PC-9 (cell line): ENCODE measurements around the gene SLC43A3. TPM values are rescaled to one million over a fixed set of nuclear protein-coding genes. Genes with fewer than 3 reads are reported as not detected.
"Not testable (repeated sequence)": the region's sequence is repeated elsewhere in the genome, so short reads cannot be mapped to it uniquely, and the experiment has no call there.

Source experiments
- BruUV-seq: library from RNA; stranded (reverse); fragments of 400-500 nt; replicated peaks from 2 replicates; lab custom pipeline; 2021; lab: Mats Ljungman, UMichigan
- CTCF ChIA-PET: fragments of 300-600 bp; sonication (Branson Sonifier 250); formaldehyde crosslinking; loops from one replicate; lab custom pipeline; 2022; ENCODE audit warnings: antibody characterized with exemption; lab: Charles Lee
- POLR2A ChIA-PET: fragments of 300-600 bp; sonication (Branson Sonifier 250); formaldehyde crosslinking; loops from one replicate; lab custom pipeline; 2022; ENCODE audit warnings: antibody characterized with exemption; ENCODE audit not compliant: unreplicated experiment; lab: Charles Lee
- DNase-seq, 2 experiments: peaks; one replicate each; pipeline versions ENCODE4 v3.0.0 to v3.0.0-alpha.2; 2015 to 2022; ENCODE audit warnings: mixed read lengths in 1 of 2
- H2AFZ ChIP-seq: fragments of 200-600 bp; sonication (generic); 2 replicates; pipeline ENCODE4 v1.8.1; 2017; ENCODE audit warnings: antibody characterized with exemption
- H3F3A ChIP-seq: fragments of 200-600 bp; sonication (generic); 2 replicates; pipeline ENCODE4 v1.8.1; 2017; ENCODE audit warnings: antibody characterized with exemption, mild to moderate bottlenecking, low read depth; ENCODE audit not compliant: insufficient read depth
- H3K27ac ChIP-seq: fragments of 200-600 bp; sonication (generic); 2 replicates; pipeline ENCODE4 v1.6.1; 2016; ENCODE audit warnings: mixed run types
- H3K27me3 ChIP-seq: fragments of 200-600 bp; sonication (generic); 2 replicates; pipeline ENCODE4 v1.6.1; 2016; ENCODE audit warnings: low read depth, mixed run types; ENCODE audit not compliant: insufficient read depth
- H3K36me3 ChIP-seq: fragments of 200-600 bp; sonication (generic); 2 replicates; pipeline ENCODE4 v1.6.1; 2016; ENCODE audit warnings: low read depth, mixed run types
- H3K4me1 ChIP-seq: fragments of 200-600 bp; sonication (generic); replicated peaks from 2 replicates; pipeline ENCODE4 v1.6.1; 2016; ENCODE audit warnings: mixed run types; ENCODE audit not compliant: insufficient read depth
- H3K4me2 ChIP-seq: fragments of 200-600 bp; sonication (generic); 2 replicates; pipeline ENCODE4 v1.6.1; 2017; ENCODE audit warnings: mixed run types
- H3K4me3 ChIP-seq: fragments of 200-600 bp; sonication (generic); 2 replicates; pipeline ENCODE4 v1.6.1; 2016; ENCODE audit warnings: mixed run types
- H3K79me2 ChIP-seq: fragments of 200-600 bp; sonication (generic); 2 replicates; pipeline ENCODE4 v1.6.1; 2017; ENCODE audit warnings: low read depth, mixed run types
- H3K9me2 ChIP-seq: fragments of 200-600 bp; sonication (generic); 2 replicates; pipeline ENCODE4 v1.8.1; 2017; ENCODE audit warnings: mild to moderate bottlenecking; ENCODE audit not compliant: insufficient read depth
- H3K9me3 ChIP-seq: fragments of 200-600 bp; sonication (generic); 2 replicates; pipeline ENCODE4 v1.8.1; 2016; ENCODE audit warnings: low read depth; ENCODE audit not compliant: insufficient read depth
- H4K20me1 ChIP-seq: fragments of 200-600 bp; sonication (generic); 2 replicates; pipeline ENCODE4 v1.8.1; 2017; ENCODE audit not compliant: insufficient read depth
- CTCF ChIP-seq: fragments of 200-600 bp; sonication (generic); conservative IDR thresholded peaks from 2 replicates; pipeline ENCODE4 v1.6.1; 2017; ENCODE audit warnings: mixed run types, antibody characterized with exemption, mild to moderate bottlenecking, moderate library complexity
- EZH2 ChIP-seq: fragments of 200-600 bp; sonication (generic); IDR thresholded peaks from 2 replicates; pipeline ENCODE4 v1.8.0; 2017; ENCODE audit warnings: antibody characterized with exemption, low read depth
- intact Hi-C: fragments of 100-400 bp; cut with micrococcal nuclease; formaldehyde crosslinking; loops from one replicate; pipeline ENCODE4 v1.10.0; 2022; ENCODE audit not compliant: unreplicated experiment
- total RNA-seq: library from RNA; stranded (reverse); gene quantifications from 2 replicates; pipeline ENCODE4 v1.2.3, GENCODE V29; 2021

The SLC43A3 gene
- total RNA-seq, 1 experiment from 2014 or later = 41.3 TPM

- TF ChIP-seq CTCF (no peak), EZH2 (no peak)
- Histone ChIP-seq H4K20me1 (no peaks in the 10 kb centered on the region), H2AFZ (no peak overlapping the region), H3F3A (peaks cover 11% of the 10 kb centered on the region; the same call in 1 of the 2 replicates), H3K4me3 (no peak overlapping the region), H3K27me3 (peaks cover 37% of the 10 kb centered on the region; the same call in 1 of the 2 replicates), H3K79me2 (no peaks in the 10 kb centered on the region), H3K27ac (no peak overlapping the region), H3K9me2 (no peaks in the 10 kb centered on the region), H3K36me3 (no peaks in the 10 kb centered on the region), H3K4me1 (peaks cover 13% of the 10 kb centered on the region; the same call in 1 of the 2 replicates), H3K4me2 (no peak overlapping the region), H3K9me3 (no peaks in the 10 kb centered on the region)
- ChIA-PET CTCF (no interaction called here), POLR2A (no interaction called here)
- no TSS peak for BruUV-seq
- DNase-seq = no peak
- intact Hi-C loops = no loop called here
These were observed 63.5 kb downstream of the SLC43A3 start for GRCh38 chr11:57363131-57364080.

- Histone ChIP-seq H3K27me3 (peaks cover 37% of the 10 kb centered on the region; the same call in 1 of the 2 replicates), H3K4me2 (no peak overlapping the region), H2AFZ (no peak overlapping the region), H3F3A (peaks cover 11% of the 10 kb centered on the region; the same call in 1 of the 2 replicates), H3K27ac (no peak overlapping the region), H3K9me2 (no peaks in the 10 kb centered on the region), H3K79me2 (no peaks in the 10 kb centered on the region), H3K4me3 (no peak overlapping the region), H3K4me1 (peaks cover 13% of the 10 kb centered on the region; the same call in 1 of the 2 replicates), H3K36me3 (no peaks in the 10 kb centered on the region), H3K9me3 (no peaks in the 10 kb centered on the region), H4K20me1 (no peaks in the 10 kb centered on the region)
- ChIA-PET CTCF (no interaction called here), POLR2A (interaction anchor here (0.6 kb wide), 1 partner anchor 145 kb away, joined by 3 read pairs; no protein-coding TSS in a partner anchor)
- intact Hi-C loops = no loop called here
- no peak for DNase-seq
- TF ChIP-seq EZH2 (no peak), CTCF (no peak)
- no TSS peak for BruUV-seq
These were observed 65.0 kb downstream of the SLC43A3 start for GRCh38 chr11:57361926-57362325.

- POLR2A ChIA-PET, H3K79me2 ChIP-seq, H4K20me1 ChIP-seq, CTCF ChIA-PET, DNase-seq, H3K4me2 ChIP-seq, H2AFZ ChIP-seq, H3K4me3 ChIP-seq, H3K36me3 ChIP-seq, H3K9me2 ChIP-seq, intact Hi-C loops, H3K9me3 ChIP-seq, H3K27ac ChIP-seq, BruUV-seq: not testable (repeated sequence)
- Histone ChIP-seq H3K27me3 (peaks cover 37% of the 10 kb centered on the region; the same call in 1 of the 2 replicates), H3F3A (peaks cover 11% of the 10 kb centered on the region; the same call in 1 of the 2 replicates), H3K4me1 (peaks cover 13% of the 10 kb centered on the region; the same call in 1 of the 2 replicates)
These were observed 65.5 kb downstream of the SLC43A3 start for GRCh38 chr11:57361420-57361819.
